ENCODE data around the gene PIK3C3.

PIK3C3 gene

GRCh38 chr18:41954827-41955613, at the start of gene PIK3C3:
Gene PIK3C3, plus strand, starts transcription at chr18:41955234. Its CDS starts 58 bp downstream, at chr18:41955292.
- peak; percentile 44 to 96 (median 90) for DNase-seq

- DNase-seq: no peak
Measured at GRCh38 chr18:41905786-41906527, 49.1 kb upstream of the PIK3C3 start.

DNA sequence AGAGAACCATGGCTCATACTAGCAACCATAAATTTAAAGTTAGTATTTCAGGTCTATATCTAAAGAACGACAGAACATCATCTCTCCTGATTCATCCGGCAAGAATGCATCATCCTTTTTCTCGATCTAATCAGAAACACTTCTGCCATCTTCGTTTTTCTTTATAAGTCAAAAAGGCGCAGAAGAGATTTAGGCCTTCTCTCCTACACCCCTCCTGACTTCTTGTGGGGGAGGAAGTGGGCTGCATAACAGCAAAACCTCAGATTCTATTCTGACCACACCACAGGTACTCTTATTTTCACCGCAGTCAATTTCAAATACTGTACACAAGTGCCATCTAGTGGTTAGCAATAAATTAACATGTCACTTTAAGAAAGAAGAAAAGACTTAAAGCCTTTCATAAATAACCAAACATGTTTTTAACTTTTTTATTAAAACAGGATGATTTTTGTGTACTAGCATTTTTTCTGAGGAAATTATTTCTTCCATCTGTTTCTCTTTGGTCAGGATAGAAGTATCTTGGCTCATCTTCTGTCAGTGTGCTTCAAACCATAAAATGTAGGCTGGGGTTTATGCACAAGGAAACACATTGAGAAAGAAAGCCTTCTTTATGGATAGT, 48.4 kb upstream of the PIK3C3 start:
- peak in 3 of 56 donors; percentile 2 to 9 (median 5) for DNase-seq

DNA sequence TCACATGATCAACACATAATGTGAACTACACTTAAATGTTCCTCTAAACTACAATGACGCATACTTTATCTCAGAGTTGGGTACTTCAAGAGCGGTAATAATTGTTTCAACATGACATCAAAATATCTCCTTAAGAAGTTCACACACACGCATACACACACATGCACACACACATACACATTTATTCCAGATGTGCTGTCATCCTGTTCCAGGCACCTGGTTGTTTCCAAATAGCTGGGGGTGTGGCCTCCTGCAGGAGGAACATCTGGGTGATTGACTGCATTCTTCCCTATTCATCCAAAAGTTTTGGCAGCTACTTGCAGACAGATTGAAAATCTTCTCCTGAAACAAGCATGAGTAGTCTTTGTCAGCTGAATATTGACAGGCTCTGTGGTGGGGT, 37.9 kb upstream of the PIK3C3 start:
- DNase-seq: no peak

GRCh38 chr18:41921770-41922169, 33.3 kb upstream of the PIK3C3 start:
- DNase-seq: no peak

- DNase-seq: no peak
Measured at GRCh38 chr18:41922176-41922575, 32.9 kb upstream of the PIK3C3 start.

DNA sequence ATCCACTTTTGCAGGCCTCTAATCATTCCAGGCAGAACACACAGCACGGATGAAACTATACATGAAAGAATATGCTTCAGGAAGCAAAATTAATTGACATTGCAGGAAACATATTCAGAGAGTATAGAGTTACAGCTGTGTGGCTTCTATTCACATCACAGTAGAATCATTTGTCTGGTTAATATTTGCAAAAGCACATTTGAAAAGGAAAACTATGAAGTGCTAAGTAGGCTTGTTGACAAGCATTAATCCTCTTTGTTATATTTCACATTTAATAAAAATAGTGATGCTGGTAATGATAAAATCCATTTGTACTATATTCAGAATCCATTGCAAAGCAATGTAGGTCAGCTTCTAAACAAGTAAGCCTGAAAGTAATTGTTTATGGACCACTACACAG, 32.2 kb upstream of the PIK3C3 start:
- no peak for DNase-seq

DNA sequence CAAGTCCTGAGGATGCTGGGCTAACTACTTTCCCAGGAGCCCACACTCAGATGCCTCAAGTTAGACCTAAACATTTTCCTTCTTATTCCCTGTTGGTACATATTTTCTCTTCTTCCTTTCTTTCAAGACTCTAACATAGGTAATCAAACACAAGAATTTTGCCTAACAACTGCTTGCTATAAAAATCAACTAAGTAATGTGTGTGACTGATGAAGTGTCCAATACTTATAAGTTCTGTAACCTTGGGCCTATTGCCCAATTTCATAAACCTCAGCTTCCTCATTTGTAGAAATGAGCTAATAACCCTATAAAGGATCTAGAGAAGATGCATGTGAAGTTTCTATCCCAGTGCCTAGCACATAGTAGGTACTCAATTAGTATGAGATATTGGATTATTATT, 31.6 kb upstream of the PIK3C3 start:
- DNase-seq: no peak

DNA sequence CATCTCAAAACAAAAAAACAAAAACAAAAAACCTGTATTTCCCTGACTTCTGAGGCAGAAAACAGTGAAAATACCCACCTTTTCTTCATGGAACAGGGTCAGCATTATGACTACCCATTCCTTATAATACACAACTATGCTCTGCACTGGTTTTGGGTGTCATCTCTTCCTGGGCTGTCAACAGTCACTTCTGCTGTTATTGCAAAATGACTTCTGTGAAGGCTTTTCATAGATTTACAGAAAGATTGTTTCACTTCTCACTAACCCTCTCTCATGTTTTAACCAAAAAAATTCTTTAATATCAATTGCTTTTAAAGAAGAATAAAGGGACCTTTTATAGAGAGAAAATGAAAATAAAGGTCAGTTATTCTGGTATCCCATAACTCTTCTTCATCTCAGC, 26.5 kb upstream of the PIK3C3 start:
- no peak for DNase-seq

DNA sequence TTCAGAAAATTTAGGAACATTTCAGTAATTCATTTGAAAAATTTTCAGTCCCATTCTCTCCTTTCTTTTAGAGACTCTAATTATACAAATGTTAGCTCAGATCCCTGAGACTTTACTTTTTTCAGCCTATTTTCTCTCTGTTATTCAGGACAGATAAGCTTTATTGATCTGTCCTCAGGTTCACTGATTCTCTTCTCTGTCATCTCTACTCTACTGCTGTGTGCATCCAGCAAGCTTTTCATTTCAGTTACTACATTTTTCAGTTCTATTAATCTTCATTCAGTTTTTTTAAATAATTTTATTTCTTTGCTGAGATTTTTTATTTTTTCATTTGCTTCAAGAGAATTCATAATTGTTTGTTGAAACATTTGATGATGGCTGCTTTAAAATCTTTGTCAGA, 22.1 kb upstream of the PIK3C3 start:
- no peak for DNase-seq

DNA sequence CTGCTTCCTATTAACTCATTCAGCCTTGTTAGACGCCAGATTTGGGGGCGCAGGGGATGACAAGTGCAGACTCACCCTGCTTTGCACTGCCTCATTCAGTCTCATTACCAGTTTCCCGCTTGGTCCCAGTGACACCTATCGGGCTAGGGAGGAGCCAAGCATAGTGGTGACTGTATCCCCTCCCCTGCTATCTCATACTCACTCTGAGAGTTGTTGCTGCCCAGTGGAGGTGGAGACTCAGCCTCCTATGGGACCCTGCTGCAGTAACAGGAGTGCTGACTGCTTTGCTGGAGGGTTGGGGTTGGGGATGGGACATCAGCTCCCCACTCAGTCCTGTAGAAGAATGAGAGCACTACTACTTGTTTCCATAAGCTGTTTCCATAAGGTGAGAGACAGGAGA, 21.3 kb upstream of the PIK3C3 start:
- DNase-seq: no peak

DNA sequence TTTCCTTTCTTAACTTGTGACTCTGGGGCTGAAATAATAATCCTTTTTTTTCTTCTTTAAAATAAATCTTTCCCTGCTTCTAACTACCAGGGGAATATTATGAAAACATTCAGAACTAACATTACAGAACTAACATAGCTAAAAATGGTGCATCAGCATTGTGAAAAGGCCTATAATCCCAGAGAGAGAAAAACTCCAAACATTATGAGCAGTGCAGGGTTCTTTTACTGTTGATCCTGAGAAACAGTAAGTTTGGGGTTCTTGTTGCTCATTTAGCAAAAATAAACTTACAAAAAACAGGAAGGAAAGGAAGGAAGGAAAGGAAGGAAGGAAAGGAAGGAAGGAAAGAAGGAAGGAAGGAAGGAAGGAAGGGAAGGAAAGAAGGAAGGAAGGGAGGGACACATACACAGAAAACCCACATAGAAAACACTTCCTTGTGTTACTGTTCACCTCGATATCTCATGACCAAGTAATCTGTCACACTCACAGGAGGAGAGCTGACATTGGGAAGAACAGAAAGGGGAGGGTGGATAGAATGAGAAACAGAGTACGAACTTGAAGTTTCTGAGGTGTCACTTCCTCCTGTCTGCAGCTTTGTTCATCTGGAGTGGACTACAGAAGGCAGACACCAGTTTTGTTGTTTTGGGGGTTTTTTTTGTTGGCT, 18.4 kb upstream of the PIK3C3 start:
- no peak for DNase-seq

DNA sequence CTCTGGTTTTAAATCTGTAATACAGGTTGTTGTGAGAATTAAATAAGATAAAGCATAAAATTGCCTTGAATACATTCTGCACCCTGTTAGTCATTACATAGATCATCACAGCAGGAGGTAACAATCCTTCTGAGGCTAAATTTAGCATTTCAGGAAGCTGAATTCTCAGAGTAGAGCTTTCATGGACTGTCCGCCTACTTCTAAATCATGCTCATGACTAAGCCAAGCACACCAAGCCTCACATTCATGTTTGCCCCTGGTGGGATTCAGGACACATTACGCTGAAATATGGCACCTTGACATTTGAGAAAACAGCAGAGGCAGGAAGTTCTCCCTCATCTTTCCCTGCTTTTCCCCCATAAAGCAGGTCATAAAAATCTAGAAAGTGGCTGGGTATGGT, 16.6 kb upstream of the PIK3C3 start:
- DNase-seq: peak in 11 of 56 donors; percentile 2 to 64 (median 9)

DNA sequence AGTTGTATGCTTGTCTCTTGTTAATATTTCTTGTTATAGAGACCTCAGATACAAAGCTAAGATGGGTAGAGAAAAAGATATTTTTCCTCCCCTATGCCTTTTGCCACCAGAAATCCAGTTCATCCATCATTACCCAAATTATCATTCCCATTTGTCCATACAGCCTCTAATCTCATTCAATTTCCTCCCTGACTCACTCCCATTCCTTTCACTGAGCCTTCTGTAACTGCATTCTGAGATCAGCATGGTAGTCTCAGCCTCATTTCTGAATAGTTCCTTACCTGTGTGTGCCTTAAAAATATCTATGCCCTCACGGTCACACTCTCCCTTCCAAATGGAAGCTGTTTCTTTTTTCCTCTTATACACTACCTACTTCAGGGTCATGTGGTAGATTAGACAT, 15.7 kb upstream of the PIK3C3 start:
- no peak for DNase-seq

- DNase-seq: peak in 1 of 56 donors; percentile 1
Measured at GRCh38 chr18:41940506-41941215, 14.4 kb upstream of the PIK3C3 start.

DNA sequence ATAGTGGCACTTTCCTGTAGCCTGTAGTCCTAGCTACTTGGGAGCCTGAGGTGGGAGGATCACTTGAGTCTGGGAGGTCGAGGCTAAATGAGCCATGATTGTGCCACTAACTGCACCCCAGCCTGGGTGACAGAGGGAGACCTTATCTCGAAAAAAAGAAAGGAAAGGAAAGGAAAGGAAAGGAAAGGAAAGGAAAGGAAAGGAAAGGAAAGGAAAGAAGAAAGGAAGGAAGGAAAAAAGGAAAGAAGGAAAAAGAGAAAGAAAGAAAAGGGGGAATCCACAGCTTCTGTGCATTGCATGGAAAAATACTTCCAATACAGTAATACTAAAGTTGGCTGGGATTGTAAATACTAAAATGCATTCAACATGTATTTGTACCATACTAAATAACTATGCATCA, 12.8 kb upstream of the PIK3C3 start:
- no peak for DNase-seq

DNA sequence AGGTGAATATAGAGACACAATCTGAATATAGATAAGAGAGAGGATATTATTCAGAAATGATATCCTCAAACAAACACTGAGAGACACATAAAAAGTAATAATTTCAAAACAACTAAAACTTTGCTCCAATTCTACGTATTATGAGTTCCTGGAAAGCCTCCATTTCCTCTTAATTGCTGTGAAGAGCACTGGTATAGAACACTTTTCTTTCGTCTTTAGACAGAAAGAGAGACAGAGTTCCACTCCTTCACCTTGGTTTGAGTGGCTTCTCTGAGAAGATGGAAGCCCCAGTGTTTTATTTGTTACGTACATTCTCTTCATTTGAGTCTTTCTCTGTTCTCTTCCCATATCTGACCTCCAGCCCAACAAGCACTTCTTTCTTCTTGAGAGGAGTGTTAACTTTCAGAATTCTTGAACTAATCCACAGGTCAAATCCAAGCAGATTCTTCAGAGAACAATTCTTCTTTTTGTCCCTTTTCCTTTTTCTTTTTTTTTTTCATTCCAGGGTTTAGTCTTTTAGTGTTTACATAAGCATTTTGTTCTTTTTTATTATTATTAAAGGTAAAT, 6.4 kb upstream of the PIK3C3 start:
- no peak for DNase-seq

DNA sequence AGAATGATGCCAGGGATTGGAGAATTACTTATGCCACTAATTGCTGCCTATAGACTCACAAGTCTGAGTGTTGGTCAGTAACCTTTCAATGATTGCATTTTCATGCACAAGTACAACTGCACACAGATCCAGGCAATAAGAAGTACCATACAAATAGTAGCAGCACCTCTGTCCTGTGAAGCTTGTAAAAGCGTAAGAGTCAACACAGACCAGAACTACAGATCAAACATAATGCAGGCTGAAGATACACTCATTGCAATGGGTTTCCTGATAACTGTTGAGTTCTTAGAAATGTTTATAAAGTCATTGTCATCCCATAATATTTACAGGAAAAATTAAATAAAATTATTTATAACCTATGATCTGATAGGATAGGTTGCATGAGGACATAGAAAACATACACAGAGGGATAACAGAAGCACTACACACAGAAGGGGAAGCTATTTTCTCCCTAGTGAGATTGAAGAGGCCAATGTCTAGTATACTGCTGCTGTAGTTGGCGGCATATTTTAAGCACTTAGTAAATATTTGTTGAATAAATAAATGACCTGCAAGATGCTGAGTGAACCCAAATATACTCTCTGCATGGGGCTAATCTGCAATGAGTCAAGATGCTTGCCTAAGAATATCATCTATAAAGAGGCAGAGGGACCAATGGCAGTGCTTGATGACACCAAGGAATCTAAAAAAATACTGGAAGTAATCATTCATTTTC, 5.7 kb upstream of the PIK3C3 start:
- no peak for DNase-seq

GRCh38 chr18:41955688-41956087, 654 bp downstream of the PIK3C3 start:
- no peak for DNase-seq

GRCh38 chr18:41959045-41959444, 4.0 kb downstream of the PIK3C3 start:
- DNase-seq: no peak
